Sciatic nerve (tissue), 2 donors: ENCODE data around the gene LINC00305. TPM values are rescaled to one million over a fixed set of nuclear protein-coding genes. Genes with fewer than 3 reads are reported as not detected.

Experiments used
- ATAC-seq: fragments of 200-7000 bp; cut with Tn5 transposase; one replicate; pipeline ENCODE4 v1.9.1; 2020; ENCODE audit warnings: mild to moderate bottlenecking, moderate library complexity
- DNase-seq: peaks from one replicate; pipeline ENCODE4 v3.0.0-alpha.2; 2020; ENCODE audit warnings: low spot score
- intact Hi-C: fragments of 100-400 bp; cut with DNase I; formaldehyde crosslinking; loops from one replicate; pipeline ENCODE4 v1.14.2; 2022
- total RNA-seq: library from RNA; stranded (reverse); fragmentation: NEBNext Ultra II Directional; extraction: Animal tissue kit (Norgen Biotek cat#: 25700); gene quantifications from one replicate; pipeline ENCODE4 v1.2.1, GENCODE V29; 2021
- donor health status: DM: no; HTN: no; CAD: no.
- donor health status: DM: no; HTN: no; CAD: no.

LINC00305 gene
- total RNA-seq, 1 donor from 2014 or later, result not detected

DNA sequence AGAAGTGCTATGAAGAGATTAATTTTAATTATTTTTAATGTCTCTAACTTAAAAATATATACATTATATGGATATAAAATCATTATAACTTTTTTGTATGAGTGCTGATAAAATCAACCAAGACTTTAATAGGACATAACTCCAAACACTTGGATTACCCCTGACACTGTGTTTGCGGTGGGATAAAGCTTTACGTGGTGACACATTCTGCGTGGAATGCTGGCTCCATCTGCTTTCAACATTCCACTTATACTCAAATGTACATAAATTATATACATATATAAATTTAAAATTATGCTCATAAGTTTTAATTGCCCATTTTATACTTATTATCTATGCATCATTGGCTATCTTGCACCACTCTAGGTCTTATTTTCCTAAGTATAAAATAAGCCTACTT is 30.5 kb downstream of the LINC00305 start:
- intact Hi-C loops, result no loop called here
- ATAC-seq, result no peak
- no peak for DNase-seq

DNA sequence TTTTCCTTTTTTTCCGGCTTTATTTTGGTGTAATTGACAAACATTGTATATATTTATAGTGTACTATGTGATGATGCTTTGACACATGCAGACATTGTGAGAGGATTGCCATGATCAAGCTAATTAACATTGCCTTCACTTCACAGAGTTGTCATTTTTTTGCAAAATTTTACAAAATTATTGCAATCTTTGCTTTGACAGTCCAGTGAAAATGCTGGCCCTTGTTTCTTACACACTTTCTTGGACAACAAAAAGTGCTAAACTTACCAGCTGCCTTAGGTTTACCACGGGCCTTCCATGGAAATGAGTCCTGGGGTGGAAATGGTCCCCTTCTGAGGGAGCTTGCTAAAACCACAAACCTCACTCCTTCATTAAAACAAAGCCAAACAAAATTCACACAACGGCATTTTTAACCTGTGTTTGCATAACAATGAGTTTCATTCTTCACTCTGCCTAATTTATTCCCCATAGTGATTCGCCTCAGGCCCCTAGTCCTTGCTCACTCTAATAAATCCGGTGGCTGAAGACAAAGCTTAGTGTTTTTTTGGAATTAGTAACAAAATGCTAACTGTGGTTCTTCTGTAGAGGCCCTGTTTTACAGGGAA is 32.2 kb downstream of the LINC00305 start:
- ATAC-seq, result no peak

DNA sequence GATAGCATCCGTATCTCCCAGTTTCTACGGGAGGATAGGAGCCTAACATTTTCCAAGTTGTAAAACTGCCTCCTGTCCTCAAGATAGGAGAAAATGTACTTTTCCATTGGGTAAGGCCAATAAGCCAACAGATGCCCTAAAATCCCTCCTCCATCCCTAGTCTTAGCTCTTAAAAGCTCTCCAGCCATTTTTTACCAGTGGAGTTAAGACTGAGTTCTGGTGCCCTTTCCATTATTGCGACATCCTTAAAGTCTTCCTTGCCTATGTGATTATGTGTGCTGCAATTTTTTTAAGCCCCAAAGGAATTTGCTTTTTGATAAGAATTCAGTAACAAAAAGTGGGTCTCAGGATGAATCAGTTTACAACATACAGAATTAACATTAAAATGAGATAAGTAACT is 33.0 kb downstream of the LINC00305 start:
- intact Hi-C loops, result no loop called here
- no peak for ATAC-seq
- DNase-seq, result no peak

More for the DNA sequence above, 32.2 kb downstream of the LINC00305 start:
- intact Hi-C loops, result no loop called here
- no peak for DNase-seq

DNA sequence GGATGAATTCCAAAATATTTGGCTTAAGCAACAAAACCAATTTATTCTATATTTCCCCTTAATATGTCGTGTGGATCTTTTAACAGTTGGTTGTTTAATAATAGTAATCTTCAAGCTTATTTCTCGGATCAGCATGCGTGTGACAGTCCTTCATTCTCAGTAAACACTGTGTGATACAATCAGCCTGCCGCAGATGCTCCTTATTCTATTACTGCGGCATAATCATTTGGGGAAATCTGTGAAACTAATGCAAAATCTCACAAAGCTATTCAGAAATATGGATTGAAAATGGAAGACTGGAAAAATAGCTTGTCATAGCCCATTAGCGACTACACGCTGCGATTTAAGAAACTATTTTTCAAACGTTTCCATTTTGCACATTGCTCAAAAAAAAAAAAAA is 36.9 kb downstream of the LINC00305 start:
- intact Hi-C loops, result no loop called here
- no peak for ATAC-seq
- DNase-seq, result no peak

DNA sequence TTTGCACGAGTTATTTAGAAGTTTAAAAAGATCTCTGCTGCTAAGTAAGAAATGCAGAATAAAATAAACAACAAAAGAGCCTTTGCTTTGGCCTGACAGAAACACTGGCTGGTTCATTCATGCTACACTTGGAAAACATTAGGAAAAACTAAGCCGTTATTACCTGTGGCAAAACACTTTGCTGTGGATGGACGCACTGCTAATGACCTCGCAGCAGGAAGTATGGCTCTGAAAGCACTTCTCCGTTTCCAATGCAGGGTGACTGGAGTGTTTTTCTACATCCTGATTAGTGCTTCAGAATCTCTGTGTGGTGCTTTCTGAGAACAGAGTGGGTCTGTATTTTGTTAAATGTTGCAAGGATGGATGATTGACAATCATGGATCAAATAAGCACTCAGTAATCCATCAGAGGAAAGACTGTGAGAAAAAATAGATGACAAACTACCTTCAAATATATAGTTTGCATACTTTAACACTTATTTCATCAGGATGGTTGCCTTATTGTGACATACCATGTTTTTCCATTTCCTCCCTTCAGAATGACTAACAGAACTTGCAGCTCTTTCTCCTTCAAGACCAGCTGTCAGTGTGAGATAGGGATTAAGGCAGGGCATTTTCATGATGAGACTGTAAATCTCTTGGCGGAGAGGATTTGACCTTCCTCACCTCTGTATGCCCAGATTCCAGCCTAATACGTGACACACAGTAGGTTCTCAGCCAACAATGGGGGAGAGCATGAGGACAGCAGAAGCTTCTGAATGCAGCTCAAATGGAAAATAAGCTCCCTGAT is 38.0 kb downstream of the LINC00305 start:
- ATAC-seq (no peak), DNase-seq (no peak)
- intact Hi-C loops, result no loop called here

DNA sequence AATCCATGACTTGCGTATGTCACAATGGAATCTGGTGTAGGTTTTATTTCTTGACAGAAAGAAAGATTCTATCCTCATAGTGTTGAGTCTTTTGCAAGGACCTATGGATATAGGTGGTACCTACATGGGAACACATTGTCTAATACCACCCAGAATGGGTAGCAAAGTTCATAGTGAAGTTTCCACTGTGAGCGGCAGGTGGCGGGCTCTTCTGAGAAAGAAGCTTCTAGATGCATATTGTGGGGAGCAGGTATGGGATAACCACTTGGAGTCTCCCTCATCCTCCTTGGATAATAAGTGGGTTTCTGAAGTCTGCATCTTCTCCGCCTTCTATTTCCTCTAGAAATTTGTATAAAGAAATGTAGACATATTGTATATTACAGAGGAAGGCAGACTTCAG is 44.9 kb downstream of the LINC00305 start:
- DNase-seq (no peak), ATAC-seq (no peak)
- intact Hi-C loops, result no loop called here

- intact Hi-C loops, result no loop called here
- ATAC-seq (no peak), DNase-seq (no peak)
Measured at GRCh38 chr18:64100116-64100922, 48.6 kb downstream of the LINC00305 start.

DNA sequence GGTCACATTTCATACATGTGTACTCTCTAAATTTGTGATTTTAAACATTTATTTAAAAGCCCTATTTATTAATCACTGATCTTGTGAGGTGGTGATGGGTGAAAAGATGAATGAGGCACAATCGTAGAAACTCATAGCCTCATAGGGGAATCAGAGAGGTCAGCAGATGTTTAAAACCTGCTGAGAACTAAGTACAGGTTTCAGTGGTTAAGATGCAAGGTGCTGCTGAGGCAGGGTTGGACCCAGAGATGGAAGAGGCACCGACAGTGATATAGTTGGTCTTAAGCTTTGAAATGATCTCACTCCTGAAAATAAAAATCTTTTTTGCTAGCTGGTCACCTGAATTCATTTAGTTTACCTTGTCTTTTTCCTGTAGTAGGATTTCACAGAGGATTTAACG is 49.6 kb downstream of the LINC00305 start:
- intact Hi-C loops, result no loop called here
- DNase-seq, result no peak
- ATAC-seq, result no peak

- intact Hi-C loops, result no loop called here
- no peak for ATAC-seq
- no peak for DNase-seq
Measured at GRCh38 chr18:64097497-64097896, 51.4 kb downstream of the LINC00305 start.

DNA sequence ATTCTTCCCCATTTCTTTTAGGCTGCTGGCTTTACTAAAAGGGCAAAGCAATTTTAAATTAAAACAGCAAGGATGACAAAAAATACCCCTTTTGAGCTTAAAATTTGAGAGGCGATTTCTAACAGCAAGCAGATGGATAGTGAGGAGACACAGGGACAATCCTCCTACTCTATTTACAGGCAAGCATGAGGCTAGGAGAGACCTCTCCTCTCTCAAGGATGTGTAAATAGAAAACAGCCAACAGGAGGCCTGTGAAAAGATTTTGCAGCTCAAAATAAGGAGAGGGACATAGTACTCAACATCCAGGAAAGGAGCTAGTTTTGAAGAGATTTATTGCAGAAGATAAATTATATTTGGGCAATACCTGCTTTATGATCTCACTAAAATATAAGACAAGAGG is 53.8 kb downstream of the LINC00305 start:
- no peak for DNase-seq
- no peak for ATAC-seq
- intact Hi-C loops, result no loop called here

DNA sequence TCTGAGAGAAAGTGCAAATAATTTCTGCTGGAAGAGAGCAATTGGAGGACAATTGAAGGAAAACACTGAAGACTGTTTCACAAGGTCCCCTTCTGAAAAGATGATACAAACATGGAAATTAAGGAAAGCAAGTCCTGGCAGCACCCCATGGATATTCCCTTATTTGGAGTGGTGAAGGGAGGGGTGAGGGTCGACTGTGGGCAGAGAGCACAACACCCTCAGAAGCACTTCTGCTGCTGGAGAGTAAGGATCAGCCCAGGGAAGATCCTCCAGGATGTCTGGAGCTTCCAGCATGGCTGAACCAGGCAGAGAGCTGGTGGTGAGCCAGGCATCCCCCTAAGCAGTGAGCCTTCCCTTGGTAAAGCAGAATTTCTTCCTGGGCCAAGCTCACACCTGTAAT is 54.7 kb downstream of the LINC00305 start:
- ATAC-seq, result no peak
- intact Hi-C loops, result no loop called here
- DNase-seq, result no peak

- DNase-seq (no peak), ATAC-seq (no peak)
- intact Hi-C loops, result no loop called here
Measured at GRCh38 chr18:64091526-64091925, 57.4 kb downstream of the LINC00305 start.

DNA sequence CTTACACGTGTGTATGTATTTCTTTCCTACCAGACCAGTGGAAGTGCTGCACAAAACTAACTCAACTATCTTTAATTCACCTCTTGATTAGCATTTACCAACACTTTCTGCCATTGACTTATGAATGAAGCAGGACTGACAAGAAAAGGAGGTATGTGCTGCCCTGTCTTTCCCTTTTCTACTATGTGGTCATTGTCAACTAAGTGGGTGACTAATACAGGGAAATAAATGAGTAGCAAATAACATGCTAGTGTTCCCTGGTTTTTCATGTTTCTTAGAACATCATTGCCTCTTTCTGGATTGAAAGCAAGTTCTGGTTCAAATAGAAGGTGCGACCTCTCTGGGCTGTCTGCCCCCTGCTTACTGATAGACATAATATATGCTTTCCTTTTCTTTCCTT is 58.0 kb downstream of the LINC00305 start:
- ATAC-seq (no peak), DNase-seq (no peak)
- intact Hi-C loops, result no loop called here

- ATAC-seq, result no peak
- no peak for DNase-seq
- intact Hi-C loops, result no loop called here
Measured at GRCh38 chr18:64083916-64084315, 65.0 kb downstream of the LINC00305 start.

DNA sequence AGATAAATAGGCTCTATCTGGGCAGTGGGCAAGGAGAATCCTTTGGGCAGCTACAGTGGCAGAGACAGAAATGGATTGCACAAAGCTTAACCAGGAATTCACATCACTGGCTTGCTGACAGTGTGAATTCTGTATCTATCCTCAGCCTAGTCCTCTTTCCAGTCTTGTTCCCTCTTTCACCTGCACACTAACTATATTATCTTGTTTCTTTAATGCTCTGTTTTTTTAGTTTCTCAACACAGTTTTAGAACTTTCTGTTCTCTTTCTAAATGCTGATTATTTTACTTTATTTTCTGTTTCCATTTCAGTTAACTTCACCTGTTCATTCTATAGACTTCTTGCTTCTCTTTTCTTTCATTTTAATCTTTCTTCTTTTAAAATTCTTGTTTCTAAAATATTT is 66.4 kb downstream of the LINC00305 start:
- ATAC-seq (no peak), DNase-seq (no peak)
- intact Hi-C loops, result no loop called here

DNA sequence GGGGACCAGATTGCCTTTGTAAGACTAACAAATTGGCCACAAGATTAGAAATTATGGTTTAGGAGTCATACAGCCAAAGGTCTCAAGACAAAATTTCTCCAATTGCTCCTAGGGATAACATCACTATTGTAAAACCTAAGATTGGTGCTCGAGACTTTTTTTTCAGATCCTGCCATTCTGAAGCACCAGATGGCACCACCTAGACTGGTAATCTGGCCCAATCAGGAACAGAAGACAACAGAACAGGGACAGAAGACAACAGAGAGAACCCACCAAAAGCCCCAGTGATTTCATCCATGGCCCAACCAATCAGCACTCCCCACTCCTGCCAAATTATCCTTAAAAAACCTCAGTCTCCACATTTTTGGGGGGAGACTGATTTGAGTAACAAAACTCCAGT is 66.8 kb downstream of the LINC00305 start:
- ATAC-seq (no peak), DNase-seq (no peak)
- intact Hi-C loops, result no loop called here

GRCh38 chr18:64073971-64074370 is 74.9 kb downstream of the LINC00305 start:
- DNase-seq (no peak), ATAC-seq (no peak)
- intact Hi-C loops, result no loop called here

- intact Hi-C loops, result no loop called here
- no peak for DNase-seq
- ATAC-seq, result no peak
Measured at GRCh38 chr18:64055019-64055418, 93.9 kb downstream of the LINC00305 start.

GRCh38 chr18:64053246-64053645 is 95.6 kb downstream of the LINC00305 start:
- ATAC-seq (no peak), DNase-seq (no peak)
- intact Hi-C loops, result no loop called here

DNA sequence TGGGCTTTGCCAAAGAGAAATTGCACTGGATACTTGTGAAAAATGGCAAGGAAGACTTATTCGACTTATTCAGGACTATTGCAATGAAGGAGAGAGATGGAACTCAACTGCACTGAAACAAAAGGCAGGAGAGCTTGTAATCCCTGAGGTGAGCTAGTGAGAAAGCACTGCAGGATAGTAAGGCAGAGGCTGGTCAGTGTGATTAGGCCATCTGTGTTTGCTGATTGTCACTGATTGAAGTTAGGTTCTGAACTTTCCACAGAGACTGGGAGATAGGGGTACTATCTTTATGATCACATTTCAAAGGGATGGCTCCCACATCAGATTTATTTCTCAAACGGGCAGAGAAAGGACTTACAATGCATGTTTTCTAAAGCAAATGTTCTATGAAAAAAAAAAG is 96.1 kb downstream of the LINC00305 start:
- no peak for ATAC-seq
- intact Hi-C loops, result no loop called here
- no peak for DNase-seq
